Measurements from ENCODE around the gene COL11A1. TPM values are rescaled to one million over a fixed set of nuclear protein-coding genes. Genes with fewer than 3 reads are reported as not detected.

COL11A1 gene
- total RNA-seq, 1 donor from 2014 or later: 0.38 TPM

- no peaks in the 10 kb centered on the region for H3K27me3 ChIP-seq (ENCODE audit: control insufficient read depth, insufficient read depth, low read length)
- no peak overlapping the region for H3K4me3 ChIP-seq (ENCODE audit: low read depth, low read length)
- DNase-seq (ENCODE audit: low read depth): no peak
- no peaks in the 10 kb centered on the region for H3K36me3 ChIP-seq (ENCODE audit: control insufficient read depth, insufficient read depth, low read length)
- TF ChIP-seq, protein P1, sequence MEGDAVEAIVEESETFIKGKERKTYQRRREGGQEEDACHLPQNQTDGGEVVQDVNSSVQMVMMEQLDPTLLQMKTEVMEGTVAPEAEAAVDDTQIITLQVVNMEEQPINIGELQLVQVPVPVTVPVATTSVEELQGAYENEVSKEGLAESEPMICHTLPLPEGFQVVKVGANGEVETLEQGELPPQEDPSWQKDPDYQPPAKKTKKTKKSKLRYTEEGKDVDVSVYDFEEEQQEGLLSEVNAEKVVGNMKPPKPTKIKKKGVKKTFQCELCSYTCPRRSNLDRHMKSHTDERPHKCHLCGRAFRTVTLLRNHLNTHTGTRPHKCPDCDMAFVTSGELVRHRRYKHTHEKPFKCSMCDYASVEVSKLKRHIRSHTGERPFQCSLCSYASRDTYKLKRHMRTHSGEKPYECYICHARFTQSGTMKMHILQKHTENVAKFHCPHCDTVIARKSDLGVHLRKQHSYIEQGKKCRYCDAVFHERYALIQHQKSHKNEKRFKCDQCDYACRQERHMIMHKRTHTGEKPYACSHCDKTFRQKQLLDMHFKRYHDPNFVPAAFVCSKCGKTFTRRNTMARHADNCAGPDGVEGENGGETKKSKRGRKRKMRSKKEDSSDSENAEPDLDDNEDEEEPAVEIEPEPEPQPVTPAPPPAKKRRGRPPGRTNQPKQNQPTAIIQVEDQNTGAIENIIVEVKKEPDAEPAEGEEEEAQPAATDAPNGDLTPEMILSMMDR (IDR thresholded peaks at IDR 0.05; ENCODE audit: insufficient read depth, low read length, poor library complexity, severe bottlenecking): no peak
Observed at GRCh38 chr1:103112546-103112945, 4.2 kb upstream of the COL11A1 start.

DNA sequence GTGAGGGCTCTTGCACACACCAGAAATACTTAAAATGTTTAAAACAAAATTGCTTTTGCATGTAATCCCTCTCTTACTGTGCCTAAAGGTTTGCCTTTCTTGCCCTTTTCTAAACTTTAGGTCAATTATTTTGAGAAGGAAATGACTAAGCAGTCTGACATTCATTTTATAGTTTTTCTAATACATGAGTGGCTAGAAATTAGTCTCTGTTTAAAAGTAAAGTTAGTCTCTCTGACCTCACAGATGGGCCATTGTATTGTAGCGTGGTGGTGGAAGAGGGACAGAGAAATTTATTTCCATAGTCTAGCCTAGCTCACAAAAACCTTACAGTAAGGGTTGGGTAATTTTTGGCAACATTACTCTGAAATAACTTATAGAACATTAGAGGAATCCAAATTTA is 3.6 kb upstream of the COL11A1 start:
- DNase-seq (ENCODE audit: low read depth): no peak
- Histone ChIP-seq H3K4me3 (ENCODE audit: low read depth, low read length) (no peak overlapping the region), H3K27me3 (ENCODE audit: control insufficient read depth, insufficient read depth, low read length) (no peaks in the 10 kb centered on the region), H3K36me3 (ENCODE audit: control insufficient read depth, insufficient read depth, low read length) (no peaks in the 10 kb centered on the region)
- TF ChIP-seq, protein P1 (IDR thresholded peaks at IDR 0.05; ENCODE audit: insufficient read depth, low read length, poor library complexity, severe bottlenecking): no peak

DNA sequence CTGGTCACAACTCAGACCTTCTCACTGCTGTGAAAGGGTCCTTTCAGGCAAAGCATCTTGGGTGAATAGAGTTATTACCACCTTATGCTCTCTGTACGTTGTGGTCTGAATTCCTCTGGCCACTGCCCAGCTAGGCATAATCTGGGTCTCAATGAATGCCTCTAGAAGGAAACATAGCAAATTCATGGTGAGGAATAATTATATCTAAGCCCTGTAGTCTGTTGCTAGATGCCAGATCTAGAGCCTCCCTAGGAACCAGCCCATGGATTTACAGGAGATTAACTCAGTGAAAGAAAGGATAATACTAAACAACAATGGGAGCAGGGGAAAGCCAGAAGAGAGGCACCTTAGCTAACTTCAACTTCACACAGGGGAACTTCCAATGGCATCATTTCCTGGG is 2.4 kb upstream of the COL11A1 start:
- Histone ChIP-seq H3K27me3 (ENCODE audit: control insufficient read depth, insufficient read depth, low read length) (no peaks in the 10 kb centered on the region), H3K36me3 (ENCODE audit: control insufficient read depth, insufficient read depth, low read length) (no peaks in the 10 kb centered on the region), H3K4me3 (ENCODE audit: low read depth, low read length) (no peak overlapping the region)
- DNase-seq (ENCODE audit: low read depth): no peak
- TF ChIP-seq, protein P1 (IDR thresholded peaks at IDR 0.05; ENCODE audit: insufficient read depth, low read length, poor library complexity, severe bottlenecking): no peak

DNA sequence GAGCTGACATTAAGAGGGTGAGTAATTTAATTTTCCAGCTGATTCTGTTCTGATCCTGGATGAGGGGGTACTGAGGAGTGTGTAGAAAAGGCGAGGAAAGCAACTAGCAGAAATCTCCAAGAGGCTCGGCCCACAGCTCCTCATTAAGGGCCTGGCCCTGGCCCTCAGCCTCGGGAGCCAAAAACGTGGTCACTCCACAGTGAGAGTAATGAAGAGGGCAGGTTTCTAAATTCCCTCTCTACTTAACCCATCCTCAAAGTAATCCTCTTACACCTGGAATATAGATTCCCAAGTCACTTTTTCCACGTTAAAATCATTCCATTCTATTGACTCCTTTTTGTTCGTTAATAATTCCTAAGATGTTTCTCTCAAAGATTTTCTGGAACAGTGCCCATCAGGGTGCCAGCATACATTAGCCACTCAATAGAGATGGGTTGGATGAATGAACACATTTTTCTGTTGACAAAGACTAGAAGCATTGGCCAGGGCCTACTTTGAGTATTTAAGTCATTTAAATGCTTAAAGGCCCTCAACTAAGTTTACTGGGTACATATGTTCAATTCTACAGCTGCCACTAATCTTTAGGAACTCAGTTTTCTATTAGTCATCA is 1.1 kb upstream of the COL11A1 start:
- no peak overlapping the region for H3K4me3 ChIP-seq (ENCODE audit: low read depth, low read length)
- H3K36me3 ChIP-seq (ENCODE audit: control insufficient read depth, insufficient read depth, low read length): no peaks in the 10 kb centered on the region
- no peak for DNase-seq (ENCODE audit: low read depth)
- TF ChIP-seq, protein P1 (IDR thresholded peaks at IDR 0.05; ENCODE audit: insufficient read depth, low read length, poor library complexity, severe bottlenecking): no peak
- H3K27me3 ChIP-seq (ENCODE audit: control insufficient read depth, insufficient read depth, low read length): no peaks in the 10 kb centered on the region

DNA sequence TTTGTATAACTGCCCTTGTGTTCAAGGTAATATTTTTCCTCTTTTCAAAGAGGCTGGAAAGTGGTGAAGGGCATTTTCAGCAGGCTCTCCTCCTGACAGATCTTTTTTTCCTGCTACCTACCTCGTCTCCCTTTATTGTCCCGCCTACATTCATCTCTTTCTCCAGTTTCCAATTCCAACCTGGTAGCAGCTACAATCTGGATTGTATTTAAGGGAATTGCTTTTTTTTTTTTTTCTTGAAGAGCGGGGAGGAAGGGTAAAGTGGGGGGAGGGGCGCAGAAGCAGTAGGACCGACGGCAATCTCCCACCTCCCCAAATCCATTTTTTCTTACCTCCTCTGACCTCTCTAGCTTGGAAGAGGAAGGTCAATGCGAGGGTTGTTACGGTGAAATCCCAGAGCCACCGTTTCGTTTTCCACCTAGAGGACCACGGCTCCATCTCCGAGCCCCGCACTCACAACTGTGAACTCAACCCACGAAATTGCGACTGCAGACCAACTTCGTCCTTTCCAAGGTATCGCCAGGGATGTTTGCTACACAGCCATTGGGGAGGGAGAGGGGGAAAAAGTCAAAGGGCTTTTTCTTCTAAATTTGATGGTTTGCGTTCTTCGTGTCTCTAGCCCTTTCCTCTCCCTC is 464 bp downstream of the COL11A1 start:
- Histone ChIP-seq H3K4me3 (ENCODE audit: low read depth, low read length) (peak overlapping the region; percentile 37), H3K36me3 (ENCODE audit: control insufficient read depth, insufficient read depth, low read length) (no peaks in the 10 kb centered on the region), H3K27me3 (ENCODE audit: control insufficient read depth, insufficient read depth, low read length) (no peaks in the 10 kb centered on the region)
- no peak for DNase-seq (ENCODE audit: low read depth)
- TF ChIP-seq, protein P1 (IDR thresholded peaks at IDR 0.05; ENCODE audit: insufficient read depth, low read length, poor library complexity, severe bottlenecking): no peak

Measured in kidney epithelial cell (primary cell).